Measurements from ENCODE around the gene STH.

Gene STH

GRCh38 chr17:46047856-46048255 is 48.8 kb downstream of the STH start:
- ATAC-seq, result no peak
- TF ChIP-seq ZNF8 (CRISPR knock-in tag; IDR thresholded peaks at IDR 0.05) (no peak), TSHZ2 (CRISPR knock-in tag; IDR thresholded peaks at IDR 0.05) (no peak), PATZ1 (CRISPR knock-in tag; IDR thresholded peaks at IDR 0.05; ENCODE audit: borderline replicate concordance) (no peak), BACH2 (CRISPR knock-in tag; IDR thresholded peaks at IDR 0.05; ENCODE audit: borderline replicate concordance) (no peak), ISL1 (CRISPR knock-in tag; IDR thresholded peaks at IDR 0.05) (no peak), OSR1 (CRISPR knock-in tag; IDR thresholded peaks at IDR 0.05) (no peak), RARB (CRISPR knock-in tag; IDR thresholded peaks at IDR 0.05) (no peak), ARNTL (CRISPR knock-in tag; IDR thresholded peaks at IDR 0.05; ENCODE audit: borderline replicate concordance, low read depth) (no peak)
